A673 (cell line): ENCODE results near the gene PIAS4.

ENCODE experiments used
- EZH2 ChIP-seq: fragments of 200-600 bp; sonication (generic); IDR thresholded peaks from 2 replicates; pipeline ENCODE4 v1.6.1; 2017; ENCODE audit warnings: borderline replicate concordance, low read depth, mild to moderate bottlenecking, mixed read lengths, antibody characterized with exemption, low read length; ENCODE audit not compliant: poor library complexity, severe bottlenecking
- TF ChIP-seq, protein P1 (sequence below): fragments of 300-800, 200-600 bp; sonication (generic); conservative IDR thresholded peaks from 2 replicates; pipeline ENCODE4 v1.5.1; 2017; ENCODE audit warnings: low read depth, mild to moderate bottlenecking, antibody characterized with exemption, low read length, moderate library complexity, mixed read lengths

DNA sequence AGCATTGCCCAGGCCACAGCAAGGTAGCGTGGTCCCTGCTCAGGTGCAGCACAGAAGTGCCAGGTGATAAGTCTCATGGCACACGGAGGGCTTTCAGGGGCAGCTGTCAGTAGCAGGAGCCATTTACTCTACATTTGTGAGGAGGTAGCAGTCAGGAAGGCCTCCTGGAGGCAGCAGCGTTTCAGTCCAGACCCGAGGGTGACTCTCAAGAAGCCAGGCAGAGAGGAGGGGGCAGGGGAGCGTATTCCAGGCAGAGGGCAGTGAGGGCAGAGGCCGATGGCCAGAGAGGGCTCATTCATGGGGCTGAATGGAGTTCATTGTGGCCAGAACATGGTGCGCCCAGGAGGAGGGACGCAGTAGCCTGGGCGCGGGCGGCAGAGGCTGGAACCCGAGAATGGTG lies 8.9 kb downstream of the PIAS4 start:
- TF ChIP-seq, protein P1, sequence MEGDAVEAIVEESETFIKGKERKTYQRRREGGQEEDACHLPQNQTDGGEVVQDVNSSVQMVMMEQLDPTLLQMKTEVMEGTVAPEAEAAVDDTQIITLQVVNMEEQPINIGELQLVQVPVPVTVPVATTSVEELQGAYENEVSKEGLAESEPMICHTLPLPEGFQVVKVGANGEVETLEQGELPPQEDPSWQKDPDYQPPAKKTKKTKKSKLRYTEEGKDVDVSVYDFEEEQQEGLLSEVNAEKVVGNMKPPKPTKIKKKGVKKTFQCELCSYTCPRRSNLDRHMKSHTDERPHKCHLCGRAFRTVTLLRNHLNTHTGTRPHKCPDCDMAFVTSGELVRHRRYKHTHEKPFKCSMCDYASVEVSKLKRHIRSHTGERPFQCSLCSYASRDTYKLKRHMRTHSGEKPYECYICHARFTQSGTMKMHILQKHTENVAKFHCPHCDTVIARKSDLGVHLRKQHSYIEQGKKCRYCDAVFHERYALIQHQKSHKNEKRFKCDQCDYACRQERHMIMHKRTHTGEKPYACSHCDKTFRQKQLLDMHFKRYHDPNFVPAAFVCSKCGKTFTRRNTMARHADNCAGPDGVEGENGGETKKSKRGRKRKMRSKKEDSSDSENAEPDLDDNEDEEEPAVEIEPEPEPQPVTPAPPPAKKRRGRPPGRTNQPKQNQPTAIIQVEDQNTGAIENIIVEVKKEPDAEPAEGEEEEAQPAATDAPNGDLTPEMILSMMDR = no peak
- no peak for TF ChIP-seq EZH2
